ENCODE data around the gene FRRS1L.

The FRRS1L gene

DNA sequence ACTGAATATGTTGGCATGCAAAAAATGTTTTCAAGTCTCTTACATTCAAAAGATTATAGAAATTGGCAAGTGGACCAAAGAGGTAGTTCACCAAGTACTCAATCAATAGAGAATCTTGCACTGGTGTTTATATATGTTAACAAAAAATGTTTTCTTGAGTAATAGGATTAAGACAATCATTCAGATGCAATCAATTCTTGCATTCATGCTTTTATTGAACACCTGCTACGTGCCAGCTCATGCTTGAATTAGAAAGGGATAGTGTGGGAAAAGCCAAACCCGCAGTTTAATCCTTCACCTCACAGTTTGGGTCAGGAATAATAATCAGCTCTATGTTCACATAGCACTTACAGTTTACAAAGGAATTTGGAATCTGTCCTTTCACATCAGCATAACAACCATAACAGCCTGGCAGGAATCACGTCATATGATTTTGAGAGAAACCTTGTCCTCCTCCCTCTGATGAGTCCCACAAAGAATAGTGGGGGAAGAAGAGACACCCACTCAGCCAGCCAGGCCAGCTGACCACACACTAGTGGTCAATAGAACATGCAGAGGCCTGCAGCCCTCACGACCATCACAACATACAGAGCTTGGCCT lies 36.8 kb upstream of the FRRS1L start:
- TF ChIP-seq, protein P1, sequence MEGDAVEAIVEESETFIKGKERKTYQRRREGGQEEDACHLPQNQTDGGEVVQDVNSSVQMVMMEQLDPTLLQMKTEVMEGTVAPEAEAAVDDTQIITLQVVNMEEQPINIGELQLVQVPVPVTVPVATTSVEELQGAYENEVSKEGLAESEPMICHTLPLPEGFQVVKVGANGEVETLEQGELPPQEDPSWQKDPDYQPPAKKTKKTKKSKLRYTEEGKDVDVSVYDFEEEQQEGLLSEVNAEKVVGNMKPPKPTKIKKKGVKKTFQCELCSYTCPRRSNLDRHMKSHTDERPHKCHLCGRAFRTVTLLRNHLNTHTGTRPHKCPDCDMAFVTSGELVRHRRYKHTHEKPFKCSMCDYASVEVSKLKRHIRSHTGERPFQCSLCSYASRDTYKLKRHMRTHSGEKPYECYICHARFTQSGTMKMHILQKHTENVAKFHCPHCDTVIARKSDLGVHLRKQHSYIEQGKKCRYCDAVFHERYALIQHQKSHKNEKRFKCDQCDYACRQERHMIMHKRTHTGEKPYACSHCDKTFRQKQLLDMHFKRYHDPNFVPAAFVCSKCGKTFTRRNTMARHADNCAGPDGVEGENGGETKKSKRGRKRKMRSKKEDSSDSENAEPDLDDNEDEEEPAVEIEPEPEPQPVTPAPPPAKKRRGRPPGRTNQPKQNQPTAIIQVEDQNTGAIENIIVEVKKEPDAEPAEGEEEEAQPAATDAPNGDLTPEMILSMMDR (conservative IDR thresholded peaks at IDR 0.05): no peak
- TF ChIP-seq ZFX (IDR thresholded peaks at IDR 0.05): no peak
- no peak overlapping the region for H3K27ac ChIP-seq

DNA sequence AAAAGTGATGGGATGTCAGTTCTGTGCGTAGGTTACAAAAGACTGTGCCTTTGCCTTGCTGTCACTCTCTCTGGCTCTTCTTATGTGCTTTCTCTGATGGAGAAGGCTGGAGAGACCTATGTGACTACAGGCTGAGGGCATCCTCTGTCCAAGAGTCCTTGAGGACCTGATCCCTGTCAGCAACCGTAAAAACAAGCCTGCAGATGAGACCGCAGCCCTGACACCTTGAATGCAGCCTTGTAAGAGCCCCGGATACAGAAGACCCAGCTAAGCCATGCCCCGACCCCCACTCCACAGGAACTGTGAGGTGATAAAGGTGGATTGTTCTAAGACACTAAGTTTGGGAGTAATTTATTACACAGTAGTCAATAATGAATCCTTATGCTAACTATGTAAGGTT lies 32.6 kb upstream of the FRRS1L start:
- TF ChIP-seq, protein P1 (conservative IDR thresholded peaks at IDR 0.05): no peak
- TF ChIP-seq ZFX (IDR thresholded peaks at IDR 0.05): no peak

DNA sequence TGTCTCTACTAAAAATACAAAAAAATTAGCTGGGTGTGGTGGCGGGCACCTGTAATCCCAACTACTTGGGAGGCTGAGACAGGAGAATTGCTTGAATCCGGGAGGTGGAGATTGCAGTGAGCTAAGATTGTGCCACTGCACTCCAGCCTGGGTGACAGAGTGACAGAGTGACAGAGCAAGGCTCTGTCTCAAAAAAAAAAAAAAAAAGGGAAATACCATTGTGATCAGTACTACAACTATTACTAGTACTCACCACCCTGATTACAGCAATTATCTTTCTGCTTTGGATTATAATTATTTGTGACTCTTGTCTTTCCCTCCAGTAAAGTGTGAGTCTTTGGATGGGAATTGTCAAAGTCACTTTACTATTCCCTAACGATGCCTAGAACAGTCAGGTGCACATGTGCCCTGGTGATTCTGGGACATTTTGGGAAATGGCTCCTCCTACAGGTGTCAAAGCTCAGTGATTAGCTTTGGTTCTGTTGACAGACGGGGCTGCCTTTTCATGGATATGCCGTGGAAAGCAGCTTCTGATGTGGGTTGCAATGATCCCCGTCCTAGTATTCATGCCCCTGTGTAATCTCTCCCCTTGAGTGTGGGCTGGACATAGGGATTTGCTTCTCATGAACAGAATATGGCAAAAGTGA lies 31.8 kb upstream of the FRRS1L start:
- no peak overlapping the region for H3K27ac ChIP-seq
- TF ChIP-seq, protein P1 (conservative IDR thresholded peaks at IDR 0.05): peak; percentile 50
- no peak for TF ChIP-seq ZFX (IDR thresholded peaks at IDR 0.05)

More for the DNA sequence above, 32.6 kb upstream of the FRRS1L start:
- no peak overlapping the region for H3K27ac ChIP-seq

DNA sequence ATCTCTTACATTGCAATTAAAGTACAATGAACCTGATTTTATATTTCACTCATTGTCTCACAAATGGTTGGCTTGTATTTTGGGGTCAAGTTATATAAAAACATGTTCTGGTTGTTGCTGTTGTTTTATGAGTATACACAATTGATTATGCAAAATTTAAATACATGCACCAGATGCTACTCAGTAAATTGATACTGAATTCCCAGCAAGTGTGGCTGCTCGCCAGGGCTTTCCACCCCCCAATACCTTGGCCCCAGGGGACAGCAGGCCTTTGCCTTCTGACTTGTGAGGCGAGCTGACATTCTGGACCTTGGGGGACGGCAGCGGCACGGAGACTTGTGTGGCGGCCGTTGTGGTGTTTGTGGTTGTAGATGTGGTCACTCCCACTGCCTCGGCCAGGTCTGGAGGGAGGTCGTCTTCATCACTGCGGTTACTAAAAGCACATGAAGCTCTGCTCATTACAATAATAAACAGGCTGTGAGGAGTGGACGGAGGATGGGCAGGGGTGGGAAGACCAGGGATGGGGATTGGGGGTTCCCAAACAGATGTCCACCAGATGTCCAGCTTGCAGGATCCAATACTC lies 27.0 kb upstream of the FRRS1L start:
- no peak overlapping the region for H3K27ac ChIP-seq
- TF ChIP-seq ZFX (IDR thresholded peaks at IDR 0.05): no peak
- TF ChIP-seq, protein P1 (conservative IDR thresholded peaks at IDR 0.05): no peak

DNA sequence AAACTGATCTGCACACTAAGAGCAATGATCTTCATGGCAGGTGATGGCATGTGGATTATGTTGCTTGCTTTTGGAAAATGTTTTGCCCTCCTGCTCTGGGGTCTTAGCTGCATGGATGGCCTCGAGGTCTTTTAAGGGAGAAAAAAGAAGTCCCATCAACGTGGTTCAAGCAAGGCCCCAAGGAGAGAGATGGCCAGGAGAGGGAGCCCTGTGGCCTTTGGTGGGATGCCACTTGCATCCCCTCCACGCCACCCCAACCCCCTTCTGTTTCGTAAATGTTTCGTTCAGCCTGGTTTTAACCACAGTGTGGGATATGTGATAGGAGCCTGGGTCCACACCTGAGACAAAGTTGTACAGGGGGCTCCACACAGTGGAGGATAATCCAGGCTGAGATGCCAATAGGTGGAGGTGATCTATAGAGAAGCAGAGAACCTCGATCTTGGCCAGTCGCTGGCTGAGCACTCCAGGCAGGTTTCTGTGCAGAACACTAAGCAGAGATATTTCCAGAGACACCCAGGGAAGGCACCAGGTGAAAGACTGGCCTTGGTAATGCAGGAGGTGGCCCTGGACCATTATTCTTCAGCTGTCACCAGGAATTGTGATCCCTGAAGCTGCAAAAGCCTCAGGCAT lies 25.8 kb upstream of the FRRS1L start:
- no peak overlapping the region for H3K27ac ChIP-seq
- TF ChIP-seq, protein P1 (conservative IDR thresholded peaks at IDR 0.05): peak; percentile 59
- no peak for TF ChIP-seq ZFX (IDR thresholded peaks at IDR 0.05)

DNA sequence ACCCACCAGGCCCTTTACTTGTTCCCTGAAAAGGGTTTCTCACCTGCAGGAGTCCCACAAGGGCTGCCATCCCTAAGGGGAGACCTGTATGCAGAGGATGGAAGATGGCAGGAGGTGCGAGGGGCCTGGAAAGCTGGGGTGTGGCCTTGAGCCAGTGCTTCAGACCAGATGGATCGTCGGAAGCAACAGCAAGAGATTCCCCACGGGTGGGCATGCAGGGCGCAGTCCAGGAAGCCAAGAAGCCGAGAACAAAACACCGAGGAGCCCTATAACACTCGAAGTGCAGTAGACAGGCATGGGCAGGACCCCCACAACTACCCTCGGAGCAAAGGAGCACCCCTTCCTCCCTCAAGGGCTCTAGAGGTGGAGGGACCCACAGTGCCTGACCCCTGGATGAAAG lies 24.7 kb upstream of the FRRS1L start:
- TF ChIP-seq ZFX (IDR thresholded peaks at IDR 0.05): no peak
- TF ChIP-seq, protein P1 (conservative IDR thresholded peaks at IDR 0.05): no peak
- no peak overlapping the region for H3K27ac ChIP-seq

DNA sequence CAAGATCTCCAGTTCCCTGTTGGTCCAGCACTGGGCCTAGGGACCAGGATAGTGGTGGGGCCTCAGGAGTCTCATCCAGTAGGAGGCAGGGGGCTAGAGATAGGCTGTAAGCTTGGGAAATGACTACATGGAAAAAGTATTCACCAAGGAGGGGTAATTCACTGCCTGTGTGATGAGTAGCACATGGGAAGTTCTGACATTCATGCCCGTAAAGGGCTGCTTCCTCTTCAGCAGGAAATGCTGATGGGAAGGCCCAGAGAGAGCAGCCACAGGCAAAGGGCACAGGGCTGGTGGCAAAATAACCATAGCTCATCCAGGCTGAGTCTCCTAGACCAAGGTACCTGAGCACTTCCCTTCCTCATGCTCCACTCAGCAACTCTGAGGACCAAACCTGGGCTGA lies 23.1 kb upstream of the FRRS1L start:
- TF ChIP-seq, protein P1 (conservative IDR thresholded peaks at IDR 0.05): no peak
- no peak for TF ChIP-seq ZFX (IDR thresholded peaks at IDR 0.05)
- no peak overlapping the region for H3K27ac ChIP-seq

Measured in C4-2B (cell line).